WTC11 (cell line): ENCODE results near the gene GAGE12G.

ENCODE experiments used
- ATF3 ChIP-seq: sonication (generic); formaldehyde crosslinking; conservative IDR thresholded peaks from 2 replicates; pipeline ENCODE4 v1.8.1; 2022; ENCODE audit warnings: mild to moderate bottlenecking, missing genetic modification reagents
- TF ChIP-seq, protein P1 (sequence below): sonication (generic); formaldehyde crosslinking; IDR thresholded peaks from 2 replicates; pipeline ENCODE4 v1.8.1; 2022; ENCODE audit warnings: low read depth, missing genetic modification reagents, borderline replicate concordance
- TF ChIP-seq, protein P2 (sequence below): fragments of 200-600 bp; IDR thresholded peaks from 2 replicates; pipeline ENCODE4 v1.8.0; 2022; ENCODE audit warnings: antibody characterized with exemption

DNA sequence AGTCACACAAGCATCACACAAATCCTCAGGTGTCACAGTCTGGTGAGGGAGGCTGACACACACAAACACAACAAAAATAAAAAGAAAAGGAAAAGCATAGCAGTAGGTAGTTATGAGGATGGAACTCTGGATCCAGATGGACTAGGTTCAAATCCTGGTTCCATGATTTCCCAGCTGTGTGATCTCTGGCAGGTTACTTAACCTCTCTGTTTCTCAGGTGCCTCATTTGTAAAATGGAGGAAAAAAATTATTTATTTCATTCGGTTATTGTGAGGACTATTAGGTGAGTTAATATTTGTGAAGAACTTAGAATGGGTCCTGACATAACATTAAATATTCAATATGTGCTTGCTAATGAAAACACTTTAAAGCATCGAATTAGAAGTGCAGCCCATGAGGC lies 48.4 kb downstream of the GAGE12G start:
- TF ChIP-seq, protein P1, sequence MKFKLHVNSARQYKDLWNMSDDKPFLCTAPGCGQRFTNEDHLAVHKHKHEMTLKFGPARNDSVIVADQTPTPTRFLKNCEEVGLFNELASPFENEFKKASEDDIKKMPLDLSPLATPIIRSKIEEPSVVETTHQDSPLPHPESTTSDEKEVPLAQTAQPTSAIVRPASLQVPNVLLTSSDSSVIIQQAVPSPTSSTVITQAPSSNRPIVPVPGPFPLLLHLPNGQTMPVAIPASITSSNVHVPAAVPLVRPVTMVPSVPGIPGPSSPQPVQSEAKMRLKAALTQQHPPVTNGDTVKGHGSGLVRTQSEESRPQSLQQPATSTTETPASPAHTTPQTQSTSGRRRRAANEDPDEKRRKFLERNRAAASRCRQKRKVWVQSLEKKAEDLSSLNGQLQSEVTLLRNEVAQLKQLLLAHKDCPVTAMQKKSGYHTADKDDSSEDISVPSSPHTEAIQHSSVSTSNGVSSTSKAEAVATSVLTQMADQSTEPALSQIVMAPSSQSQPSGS (CRISPR knock-in tag), result no peak
- TF ChIP-seq, protein P2, sequence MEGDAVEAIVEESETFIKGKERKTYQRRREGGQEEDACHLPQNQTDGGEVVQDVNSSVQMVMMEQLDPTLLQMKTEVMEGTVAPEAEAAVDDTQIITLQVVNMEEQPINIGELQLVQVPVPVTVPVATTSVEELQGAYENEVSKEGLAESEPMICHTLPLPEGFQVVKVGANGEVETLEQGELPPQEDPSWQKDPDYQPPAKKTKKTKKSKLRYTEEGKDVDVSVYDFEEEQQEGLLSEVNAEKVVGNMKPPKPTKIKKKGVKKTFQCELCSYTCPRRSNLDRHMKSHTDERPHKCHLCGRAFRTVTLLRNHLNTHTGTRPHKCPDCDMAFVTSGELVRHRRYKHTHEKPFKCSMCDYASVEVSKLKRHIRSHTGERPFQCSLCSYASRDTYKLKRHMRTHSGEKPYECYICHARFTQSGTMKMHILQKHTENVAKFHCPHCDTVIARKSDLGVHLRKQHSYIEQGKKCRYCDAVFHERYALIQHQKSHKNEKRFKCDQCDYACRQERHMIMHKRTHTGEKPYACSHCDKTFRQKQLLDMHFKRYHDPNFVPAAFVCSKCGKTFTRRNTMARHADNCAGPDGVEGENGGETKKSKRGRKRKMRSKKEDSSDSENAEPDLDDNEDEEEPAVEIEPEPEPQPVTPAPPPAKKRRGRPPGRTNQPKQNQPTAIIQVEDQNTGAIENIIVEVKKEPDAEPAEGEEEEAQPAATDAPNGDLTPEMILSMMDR, result no peak
- TF ChIP-seq ATF3 (CRISPR knock-in tag), result no peak
